A673 (cell line): ENCODE data around the gene F13B. TPM values are rescaled to one million over a fixed set of nuclear protein-coding genes. Genes with fewer than 3 reads are reported as not detected.

Experiments
- BruUV-seq: library from RNA; stranded (reverse); fragments of 400-500 nt; replicated peaks from 2 replicates; lab custom pipeline; 2021; lab: Mats Ljungman, UMichigan
- CTCF ChIA-PET: fragments of 300-600 bp; sonication (Branson Sonifier 250); formaldehyde crosslinking; loops from one replicate; lab custom pipeline; 2022; ENCODE audit warnings: antibody characterized with exemption; lab: Charles Lee
- POLR2A ChIA-PET: fragments of 300-600 bp; sonication (Branson Sonifier 250); formaldehyde crosslinking; loops from one replicate; lab custom pipeline; 2022; ENCODE audit warnings: antibody characterized with exemption; ENCODE audit not compliant: low non-redundant PET; lab: Charles Lee
- DNase-seq: peaks from one replicate; pipeline ENCODE4 v3.0.0-alpha.2; 2015; ENCODE audit warnings: low spot score
- H3K27ac ChIP-seq: fragments of 200-600 bp; sonication (generic); 2 replicates; pipeline ENCODE4 v1.5.1; 2016; ENCODE audit warnings: mixed run types, low read depth, mild to moderate bottlenecking, mixed read lengths, antibody characterized with exemption, low read length; ENCODE audit not compliant: poor library complexity, severe bottlenecking
- H3K27me3 ChIP-seq: fragments of 200-600 bp; sonication (generic); replicated peaks from 2 replicates; pipeline ENCODE4 v1.6.1; 2017; ENCODE audit warnings: mixed run types, low read depth, mild to moderate bottlenecking, mixed read lengths, antibody characterized with exemption, low read length; ENCODE audit not compliant: insufficient read depth, poor library complexity
- H3K36me3 ChIP-seq: fragments of 200-600 bp; sonication (generic); 2 replicates; pipeline ENCODE4 v1.6.1; 2016; ENCODE audit warnings: mixed run types, mild to moderate bottlenecking, mixed read lengths, antibody characterized with exemption, low read length; ENCODE audit not compliant: insufficient read depth, poor library complexity, severe bottlenecking
- H3K4me1 ChIP-seq: fragments of 200-600 bp; sonication (generic); 2 replicates; pipeline ENCODE4 v1.6.1; 2017; ENCODE audit warnings: mixed run types, mild to moderate bottlenecking, mixed read lengths, antibody characterized with exemption, low read length; ENCODE audit not compliant: insufficient read depth, poor library complexity, severe bottlenecking
- H3K4me3 ChIP-seq: fragments of 200-600 bp; sonication (generic); 2 replicates; pipeline ENCODE4 v1.5.1; 2016; ENCODE audit warnings: low read depth, mixed run types, mild to moderate bottlenecking, mixed read lengths, low read length; ENCODE audit not compliant: poor library complexity, severe bottlenecking
- H3K9me3 ChIP-seq: fragments of 200-600 bp; sonication (generic); 2 replicates; pipeline ENCODE4 v1.6.1; 2016; ENCODE audit warnings: mixed run types, low read depth, mild to moderate bottlenecking, mixed read lengths, antibody characterized with exemption, low read length; ENCODE audit not compliant: poor library complexity, severe bottlenecking
- EZH2 ChIP-seq: fragments of 200-600 bp; sonication (generic); IDR thresholded peaks from 2 replicates; pipeline ENCODE4 v1.6.1; 2017; ENCODE audit warnings: borderline replicate concordance, low read depth, mild to moderate bottlenecking, mixed read lengths, antibody characterized with exemption, low read length; ENCODE audit not compliant: poor library complexity, severe bottlenecking
- intact Hi-C: fragments of 100-400 bp; cut with micrococcal nuclease; formaldehyde crosslinking; loops from one replicate; pipeline ENCODE4 v1.10.0; 2022; ENCODE audit not compliant: unreplicated experiment
- total RNA-seq: library from RNA; stranded (reverse); gene quantifications from 2 replicates; pipeline ENCODE4 v1.2.3, GENCODE V29; 2021
- TF ChIP-seq, protein P1 (sequence below): fragments of 300-800, 200-600 bp; sonication (generic); conservative IDR thresholded peaks from 2 replicates; pipeline ENCODE4 v1.5.1; 2017; ENCODE audit warnings: low read depth, mild to moderate bottlenecking, antibody characterized with exemption, low read length, moderate library complexity, mixed read lengths

The F13B gene
- total RNA-seq, 1 experiment from 2014 or later, result not detected

DNA sequence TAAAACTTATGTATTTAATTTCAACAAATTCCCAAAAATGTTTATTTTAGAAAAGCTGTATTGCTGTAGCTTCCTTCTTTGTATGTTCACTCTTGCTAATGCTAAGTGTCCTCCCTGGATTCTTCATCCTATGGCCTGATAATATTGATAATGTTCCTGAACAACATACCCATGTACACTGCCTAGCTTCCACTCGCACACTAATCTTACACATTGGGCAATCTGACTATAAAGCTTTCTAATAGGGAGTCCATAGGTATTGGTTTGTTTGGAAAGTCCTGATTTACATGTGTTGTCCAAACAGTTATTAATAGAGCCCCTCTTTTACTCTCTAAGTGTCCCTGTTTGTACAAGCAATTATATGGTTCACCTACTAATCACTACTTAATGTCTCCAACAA is 783 bp downstream of the F13B start:
- TF ChIP-seq EZH2, result no peak
- TF ChIP-seq, protein P1, sequence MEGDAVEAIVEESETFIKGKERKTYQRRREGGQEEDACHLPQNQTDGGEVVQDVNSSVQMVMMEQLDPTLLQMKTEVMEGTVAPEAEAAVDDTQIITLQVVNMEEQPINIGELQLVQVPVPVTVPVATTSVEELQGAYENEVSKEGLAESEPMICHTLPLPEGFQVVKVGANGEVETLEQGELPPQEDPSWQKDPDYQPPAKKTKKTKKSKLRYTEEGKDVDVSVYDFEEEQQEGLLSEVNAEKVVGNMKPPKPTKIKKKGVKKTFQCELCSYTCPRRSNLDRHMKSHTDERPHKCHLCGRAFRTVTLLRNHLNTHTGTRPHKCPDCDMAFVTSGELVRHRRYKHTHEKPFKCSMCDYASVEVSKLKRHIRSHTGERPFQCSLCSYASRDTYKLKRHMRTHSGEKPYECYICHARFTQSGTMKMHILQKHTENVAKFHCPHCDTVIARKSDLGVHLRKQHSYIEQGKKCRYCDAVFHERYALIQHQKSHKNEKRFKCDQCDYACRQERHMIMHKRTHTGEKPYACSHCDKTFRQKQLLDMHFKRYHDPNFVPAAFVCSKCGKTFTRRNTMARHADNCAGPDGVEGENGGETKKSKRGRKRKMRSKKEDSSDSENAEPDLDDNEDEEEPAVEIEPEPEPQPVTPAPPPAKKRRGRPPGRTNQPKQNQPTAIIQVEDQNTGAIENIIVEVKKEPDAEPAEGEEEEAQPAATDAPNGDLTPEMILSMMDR, result no peak
- ChIA-PET POLR2A (no interaction called here), CTCF (no interaction called here)
- BruUV-seq, result no TSS peak
- intact Hi-C loops, result no loop called here
- Histone ChIP-seq H3K4me3 (no peak overlapping the region), H3K4me1 (no peaks in the 10 kb centered on the region), H3K27me3 (no peaks in the 10 kb centered on the region), H3K27ac (no peak overlapping the region), H3K36me3 (no peaks in the 10 kb centered on the region), H3K9me3 (no peaks in the 10 kb centered on the region)
- no peak for DNase-seq

DNA sequence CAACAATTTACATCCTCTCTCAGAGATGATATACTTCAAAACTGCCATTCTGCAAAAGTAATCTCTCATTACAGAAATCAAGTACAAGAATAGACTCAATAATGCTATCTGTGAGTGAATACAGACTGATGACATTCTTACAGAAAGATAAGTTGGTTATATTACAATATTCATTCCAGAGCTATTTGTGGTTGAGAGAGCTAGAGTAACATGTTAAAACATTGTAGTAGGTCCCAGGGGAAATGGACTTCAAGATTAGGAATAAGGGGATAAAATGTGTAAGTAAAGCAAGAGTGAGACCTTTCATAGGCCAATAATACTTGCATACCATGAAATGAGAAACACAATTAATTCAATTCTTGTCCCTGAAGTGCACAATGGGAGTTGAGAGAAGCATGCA is 1.5 kb downstream of the F13B start:
- no TSS peak for BruUV-seq
- Histone ChIP-seq H3K36me3 (no peaks in the 10 kb centered on the region), H3K27me3 (no peaks in the 10 kb centered on the region), H3K4me1 (no peaks in the 10 kb centered on the region), H3K9me3 (no peaks in the 10 kb centered on the region), H3K4me3 (no peak overlapping the region), H3K27ac (no peak overlapping the region)
- intact Hi-C loops, result no loop called here
- TF ChIP-seq, protein P1, result no peak
- TF ChIP-seq EZH2, result no peak
- ChIA-PET CTCF (no interaction called here), POLR2A (no interaction called here)
- DNase-seq, result no peak

DNA sequence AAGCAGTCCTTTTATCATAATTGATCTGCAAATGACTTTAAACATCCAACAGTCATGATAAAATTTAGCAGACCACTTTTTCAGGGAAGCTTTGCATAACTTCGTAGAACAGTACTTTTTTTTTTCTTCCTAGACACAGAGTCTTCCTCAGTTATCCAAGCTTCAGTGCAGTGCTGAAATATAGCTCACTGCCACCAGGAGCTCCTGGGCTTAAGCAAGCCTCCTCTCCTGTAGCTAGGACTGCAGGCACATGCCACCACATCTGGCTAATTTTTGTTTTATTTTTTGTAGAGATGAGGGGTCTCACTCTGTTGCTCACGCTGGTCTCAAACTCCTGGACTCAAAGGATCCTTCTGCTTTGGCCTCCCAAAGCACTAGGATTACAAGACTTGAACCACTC is 3.8 kb downstream of the F13B start:
- no peak for DNase-seq
- no peaks in the 10 kb centered on the region for H3K4me1 ChIP-seq
- ChIA-PET CTCF (no interaction called here), POLR2A (no interaction called here)
- BruUV-seq, result no TSS peak
- TF ChIP-seq, protein P1, result no peak
- no peak for TF ChIP-seq EZH2
- H3K9me3 ChIP-seq, result no peaks in the 10 kb centered on the region
- H3K27ac ChIP-seq, result no peak overlapping the region
- H3K36me3 ChIP-seq, result no peaks in the 10 kb centered on the region
- H3K4me3 ChIP-seq, result no peak overlapping the region
- intact Hi-C loops, result no loop called here
- H3K27me3 ChIP-seq, result no peaks in the 10 kb centered on the region
